Neutrophil (primary cell): ENCODE data around the gene USP32.

Experiments used
- H3K27ac ChIP-seq: fragments of 200-600 bp; sonication (generic); 2 replicates; pipeline ENCODE4 v1.5.1; 2016; ENCODE audit warnings: mild to moderate bottlenecking, moderate library complexity
- H3K27me3 ChIP-seq: fragments of 200-600 bp; sonication (generic); 2 replicates; pipeline ENCODE4 v1.6.0; 2016; ENCODE audit warnings: mild to moderate bottlenecking
- H3K36me3 ChIP-seq: fragments of 200-600 bp; sonication (generic); 2 replicates; pipeline ENCODE4 v1.5.1; 2017
- H3K4me1 ChIP-seq, 2 experiments: fragments of 200-600 bp in 1 of 2; sonication (generic) in 1 of 2; 1 replicate in 1 of 2; 2 replicates in 1 of 2; pipeline versions ENCODE4 v1.5.1 to v1.6.1; 2013 to 2016; ENCODE audit warnings: low read depth in 1 of 2, low read length in 1 of 2, mild to moderate bottlenecking in 1 of 2, moderate library complexity in 1 of 2; ENCODE audit not compliant: control insufficient read depth in 1 of 2, insufficient read depth in 1 of 2
- H3K4me3 ChIP-seq, 2 experiments: fragments of 200-600 bp in 1 of 2; sonication (generic) in 1 of 2; 1 replicate in 1 of 2; 2 replicates in 1 of 2; pipeline ENCODE4 v1.5.1; 2013 to 2016; ENCODE audit warnings: low read depth in 1 of 2, low read length in 1 of 2, mild to moderate bottlenecking in 1 of 2, moderate library complexity in 1 of 2
- H3K9me3 ChIP-seq: fragments of 200-600 bp; sonication (generic); 2 replicates; pipeline ENCODE4 v1.5.1; 2016
- TF ChIP-seq, protein P1 (sequence below): fragments of 200-600 bp; sonication (generic); IDR thresholded peaks from 2 replicates; pipeline ENCODE4 v1.5.1; 2016; ENCODE audit warnings: antibody characterized with exemption

The USP32 gene

DNA sequence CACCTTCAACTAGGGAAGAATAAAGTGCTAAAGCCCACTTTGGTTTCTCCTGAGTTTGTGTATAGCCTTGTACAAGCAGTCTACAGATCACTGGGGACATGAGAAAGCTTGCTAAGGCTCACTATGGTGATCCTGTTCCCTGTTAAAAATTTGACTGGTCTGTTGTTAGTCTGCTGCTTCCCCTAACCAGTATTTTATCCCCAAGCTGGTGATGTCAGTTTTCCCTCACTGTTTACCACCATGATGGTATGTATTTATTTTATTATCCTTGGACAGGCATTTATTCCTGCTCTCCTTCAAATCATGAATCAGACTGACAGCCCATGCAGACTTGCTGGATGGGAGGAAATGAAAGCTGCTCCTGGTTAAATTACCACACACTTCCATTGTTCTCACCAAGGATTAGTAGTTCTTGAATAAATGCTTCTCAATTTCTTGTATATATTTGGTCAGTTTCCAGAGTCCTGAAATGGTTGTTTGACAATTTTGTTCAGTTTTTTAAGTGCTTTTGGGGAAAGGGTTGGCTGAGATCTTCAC, 142.6 kb downstream of the USP32 start:
- Histone ChIP-seq H3K9me3 (no peaks in the 10 kb centered on the region), H3K36me3 (peaks cover 77% of the 10 kb centered on the region), H3K4me3 (no peak overlapping the region), H3K27ac (peak overlapping the region; percentile 11), H3K27me3 (no peaks in the 10 kb centered on the region), H3K4me1 (no peaks in the 10 kb centered on the region)
- TF ChIP-seq, protein P1, sequence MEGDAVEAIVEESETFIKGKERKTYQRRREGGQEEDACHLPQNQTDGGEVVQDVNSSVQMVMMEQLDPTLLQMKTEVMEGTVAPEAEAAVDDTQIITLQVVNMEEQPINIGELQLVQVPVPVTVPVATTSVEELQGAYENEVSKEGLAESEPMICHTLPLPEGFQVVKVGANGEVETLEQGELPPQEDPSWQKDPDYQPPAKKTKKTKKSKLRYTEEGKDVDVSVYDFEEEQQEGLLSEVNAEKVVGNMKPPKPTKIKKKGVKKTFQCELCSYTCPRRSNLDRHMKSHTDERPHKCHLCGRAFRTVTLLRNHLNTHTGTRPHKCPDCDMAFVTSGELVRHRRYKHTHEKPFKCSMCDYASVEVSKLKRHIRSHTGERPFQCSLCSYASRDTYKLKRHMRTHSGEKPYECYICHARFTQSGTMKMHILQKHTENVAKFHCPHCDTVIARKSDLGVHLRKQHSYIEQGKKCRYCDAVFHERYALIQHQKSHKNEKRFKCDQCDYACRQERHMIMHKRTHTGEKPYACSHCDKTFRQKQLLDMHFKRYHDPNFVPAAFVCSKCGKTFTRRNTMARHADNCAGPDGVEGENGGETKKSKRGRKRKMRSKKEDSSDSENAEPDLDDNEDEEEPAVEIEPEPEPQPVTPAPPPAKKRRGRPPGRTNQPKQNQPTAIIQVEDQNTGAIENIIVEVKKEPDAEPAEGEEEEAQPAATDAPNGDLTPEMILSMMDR, result no peak

DNA sequence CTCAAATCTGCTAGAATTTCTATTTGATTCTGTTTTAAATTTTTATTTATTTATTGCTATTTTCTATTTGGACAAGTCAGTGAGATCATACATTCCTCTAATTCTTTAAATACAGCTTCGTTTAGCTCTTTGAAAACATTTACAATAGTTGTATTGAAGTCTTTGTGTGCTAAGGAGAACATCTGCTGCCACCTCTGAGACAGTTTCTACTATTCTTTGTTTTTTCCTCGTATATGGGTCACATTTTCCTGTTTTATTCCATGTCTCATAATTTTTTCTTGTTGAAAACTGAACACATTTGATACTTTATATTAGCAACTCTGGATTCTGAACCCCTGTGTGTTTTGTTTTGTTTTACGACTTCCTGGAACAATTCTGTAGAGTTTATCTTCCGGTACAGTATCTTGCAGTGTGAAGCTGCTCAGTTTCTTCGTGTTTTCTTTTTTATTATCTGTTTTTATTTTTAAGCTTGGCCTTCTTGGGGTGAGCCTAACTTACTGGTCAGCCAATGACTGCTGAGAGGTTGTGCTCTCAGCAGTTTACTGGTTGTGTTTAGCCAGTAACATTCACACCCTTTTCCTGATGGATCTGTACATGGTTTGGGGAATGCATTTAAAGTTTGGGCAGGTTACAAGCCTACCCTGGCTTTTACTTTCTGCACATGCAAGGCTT, 143.2 kb downstream of the USP32 start:
- TF ChIP-seq, protein P1, result no peak
- Histone ChIP-seq H3K27me3 (no peaks in the 10 kb centered on the region), H3K4me1 (no peaks in the 10 kb centered on the region), H3K4me3 (no peak overlapping the region), H3K27ac (peak overlapping the region; percentile 11), H3K36me3 (peaks cover 75% of the 10 kb centered on the region), H3K9me3 (no peaks in the 10 kb centered on the region)

DNA sequence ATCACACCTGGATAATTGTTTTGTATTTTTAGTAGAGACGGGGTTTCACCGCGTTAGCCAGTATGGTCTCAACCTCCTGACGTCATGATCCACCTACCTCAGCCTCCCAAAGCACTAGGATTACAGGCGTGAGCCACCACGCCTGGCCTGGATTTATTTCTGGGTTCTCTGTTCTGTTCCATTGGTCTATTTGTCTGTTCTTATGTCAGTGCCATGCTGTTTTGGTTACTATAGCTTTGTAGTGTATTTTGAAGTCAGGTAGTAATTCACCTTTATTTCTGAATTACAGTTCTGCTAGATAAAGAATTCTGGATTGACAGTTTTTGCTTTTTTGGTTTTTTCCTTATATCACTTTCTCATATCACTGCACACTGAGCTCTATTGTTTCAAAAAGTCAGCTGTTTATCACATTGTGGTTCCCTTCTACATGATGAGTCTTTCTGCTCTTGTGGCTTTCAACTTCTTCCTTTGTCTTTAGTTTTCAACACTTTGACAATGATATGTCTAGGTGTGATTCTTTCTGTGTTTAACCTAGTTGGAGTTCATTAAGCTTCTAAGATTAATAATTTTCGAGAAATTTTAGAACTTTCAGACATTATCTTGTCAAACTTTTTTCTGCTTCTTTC, 144.0 kb downstream of the USP32 start:
- no peaks in the 10 kb centered on the region for H3K4me1 ChIP-seq
- H3K9me3 ChIP-seq, result no peaks in the 10 kb centered on the region
- H3K27me3 ChIP-seq, result no peaks in the 10 kb centered on the region
- no peak overlapping the region for H3K27ac ChIP-seq
- H3K36me3 ChIP-seq, result peaks cover 67% of the 10 kb centered on the region
- H3K4me3 ChIP-seq, result no peak overlapping the region
- TF ChIP-seq, protein P1, result no peak

DNA sequence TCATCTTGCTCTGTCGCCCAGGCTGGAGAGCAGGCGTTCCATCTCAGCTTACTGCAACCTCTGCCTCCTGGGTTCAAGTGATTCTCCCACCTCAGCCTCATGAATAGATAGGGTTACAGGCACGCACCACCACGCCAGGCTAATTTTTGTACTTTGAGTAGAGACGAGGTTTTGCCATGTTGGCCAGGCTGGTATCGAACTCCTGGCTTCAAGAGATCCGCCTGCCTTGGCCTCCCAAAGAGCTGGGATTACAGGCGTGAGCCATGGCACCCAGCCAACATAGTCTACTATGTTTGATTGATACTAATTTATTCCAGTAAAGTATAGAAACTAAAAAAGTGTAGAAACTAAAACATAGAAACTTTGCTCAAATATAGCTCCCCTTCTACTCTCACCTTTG, 147.3 kb downstream of the USP32 start:
- Histone ChIP-seq H3K27ac (no peak overlapping the region), H3K4me1 (no peaks in the 10 kb centered on the region), H3K9me3 (no peaks in the 10 kb centered on the region), H3K27me3 (no peaks in the 10 kb centered on the region), H3K36me3 (peaks cover 56% of the 10 kb centered on the region), H3K4me3 (no peak overlapping the region)
- TF ChIP-seq, protein P1, result no peak

DNA sequence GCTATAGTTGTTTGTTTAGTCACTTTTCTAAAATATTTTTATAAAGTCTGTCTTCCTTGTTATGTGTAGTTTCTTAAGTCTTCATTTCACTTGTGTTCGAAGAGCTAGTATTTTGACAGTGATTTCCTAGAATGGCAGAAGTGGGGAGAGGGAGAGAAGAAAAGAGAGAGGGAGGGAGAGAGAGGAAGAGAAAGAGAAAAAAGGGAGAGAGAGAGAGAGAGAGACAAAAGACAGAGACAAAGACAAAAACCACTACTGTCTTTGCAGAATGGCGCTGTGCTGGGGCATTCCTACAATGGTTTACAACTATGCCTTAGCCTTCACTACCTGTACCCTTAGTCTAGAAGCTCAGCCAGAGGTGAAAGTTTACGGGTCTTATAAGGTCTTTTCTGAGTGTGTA, 151.6 kb downstream of the USP32 start:
- H3K4me1 ChIP-seq, result no peaks in the 10 kb centered on the region
- no peaks in the 10 kb centered on the region for H3K9me3 ChIP-seq
- H3K4me3 ChIP-seq, result no peak overlapping the region
- H3K27ac ChIP-seq, result no peak overlapping the region
- TF ChIP-seq, protein P1, result no peak
- H3K27me3 ChIP-seq, result no peaks in the 10 kb centered on the region
- peaks cover 50% of the 10 kb centered on the region for H3K36me3 ChIP-seq
